Measurements from ENCODE around the gene PPM1L. TPM values are rescaled to one million over a fixed set of nuclear protein-coding genes. Genes with fewer than 3 reads are reported as not detected.

PPM1L gene
- total and polyA plus RNA-seq, 9 donors = 5.3 to 13.9 (median 10.9) TPM

DNA sequence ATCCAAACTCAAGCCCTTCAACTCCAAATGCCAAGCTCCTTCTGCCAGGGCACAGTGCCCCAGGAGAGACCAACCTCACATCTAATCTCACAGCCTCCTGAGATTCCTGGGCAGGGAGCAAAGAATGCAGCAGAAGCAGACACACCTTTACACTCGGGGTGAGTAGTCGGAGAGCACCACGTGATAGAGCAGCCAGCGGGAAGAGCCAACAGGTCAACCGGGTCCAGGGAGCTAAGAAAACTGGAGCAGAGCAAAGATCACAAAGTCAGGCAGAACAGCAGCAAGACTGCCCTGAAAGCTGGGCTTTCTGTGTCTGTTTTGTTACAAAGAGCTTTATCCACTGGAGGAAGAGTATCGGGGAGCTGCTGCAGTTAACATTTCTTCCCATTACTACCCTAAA, 345.0 kb downstream of the PPM1L start:
- Histone ChIP-seq H3K4me1 (ENCODE audit: control insufficient read depth, insufficient read depth, low read length) (peaks cover 4% of the 10 kb centered on the region), H3K36me3 (ENCODE audit: control insufficient read depth, insufficient read depth, low read length) (peaks cover 22% of the 10 kb centered on the region), H3K4me3 (ENCODE audit: low read length) (no peak overlapping the region), H3K9me3 (replicated peaks; ENCODE audit: control insufficient read depth, low read depth, low read length) (no peaks in the 10 kb centered on the region), H3K27ac (ENCODE audit: low read length) (no peak overlapping the region), H3K27me3 (ENCODE audit: control insufficient read depth, insufficient read depth, low read length) (no peaks in the 10 kb centered on the region)
- 89% methylated on average over 1 of the region's 6 CpGs for WGBS (ENCODE audit: insufficient coverage)
- DNase-seq = no peak

DNA sequence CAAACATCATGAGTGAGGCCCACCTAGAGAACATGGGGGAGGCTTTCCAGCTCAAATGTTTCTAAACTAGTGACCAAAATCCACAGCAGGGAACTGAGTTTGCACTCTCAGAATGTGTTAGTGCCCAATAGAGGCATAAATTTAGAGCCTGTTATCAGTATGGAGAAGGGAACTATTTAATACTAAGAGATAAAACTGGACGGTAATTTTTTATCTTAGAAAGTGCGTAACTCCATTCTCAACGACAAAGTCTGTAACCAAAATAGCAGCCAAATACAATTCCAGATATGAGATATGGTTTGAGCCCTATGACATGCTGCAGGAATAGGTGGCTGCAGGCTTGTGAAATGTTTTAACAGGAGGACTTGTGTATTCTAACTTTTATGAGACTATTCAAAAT, 345.6 kb downstream of the PPM1L start:
- Histone ChIP-seq H3K36me3 (ENCODE audit: control insufficient read depth, insufficient read depth, low read length) (peaks cover 22% of the 10 kb centered on the region), H3K9me3 (replicated peaks; ENCODE audit: control insufficient read depth, low read depth, low read length) (no peaks in the 10 kb centered on the region), H3K27me3 (ENCODE audit: control insufficient read depth, insufficient read depth, low read length) (no peaks in the 10 kb centered on the region), H3K4me1 (ENCODE audit: control insufficient read depth, insufficient read depth, low read length) (peaks cover 4% of the 10 kb centered on the region), H3K4me3 (ENCODE audit: low read length) (no peak overlapping the region), H3K27ac (ENCODE audit: low read length) (no peak overlapping the region)
- WGBS (ENCODE audit: insufficient coverage) = no CpG with 5 or more reads among the region's 3 CpGs
- DNase-seq = no peak

DNA sequence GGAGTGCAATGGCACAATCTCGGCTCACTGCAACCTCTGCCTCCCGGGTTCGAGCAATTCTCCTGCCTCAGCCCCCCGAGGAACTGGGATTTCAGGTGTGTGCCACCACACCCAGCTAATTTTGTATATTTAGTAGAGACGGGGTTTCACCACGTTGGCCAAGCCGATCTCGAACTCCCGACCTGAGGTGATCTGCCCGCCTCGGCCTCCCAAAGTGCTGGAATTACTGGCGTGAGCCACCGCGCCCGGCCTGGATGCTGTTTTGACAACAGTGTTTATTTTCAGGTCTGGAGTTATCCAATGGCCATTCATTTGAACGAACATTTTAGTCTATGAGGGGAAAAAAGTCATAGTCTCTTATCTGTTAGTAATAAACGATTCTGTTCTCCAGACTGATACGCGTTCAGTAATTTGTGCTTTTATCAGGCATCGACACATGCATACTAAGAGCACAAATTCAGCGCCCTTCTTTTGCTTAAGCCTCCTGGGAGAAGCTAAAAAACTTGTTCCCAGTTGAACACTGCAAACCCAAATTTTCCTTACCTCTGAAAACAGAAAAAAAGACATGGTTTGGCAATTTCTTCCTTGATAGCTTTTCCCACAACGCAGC, 347.9 kb downstream of the PPM1L start:
- Histone ChIP-seq H3K4me3 (ENCODE audit: low read length) (peak overlapping the region; percentile 77), H3K9me3 (replicated peaks; ENCODE audit: control insufficient read depth, low read depth, low read length) (no peaks in the 10 kb centered on the region), H3K4me1 (ENCODE audit: control insufficient read depth, insufficient read depth, low read length) (peaks cover 4% of the 10 kb centered on the region), H3K27me3 (ENCODE audit: control insufficient read depth, insufficient read depth, low read length) (no peaks in the 10 kb centered on the region), H3K36me3 (ENCODE audit: control insufficient read depth, insufficient read depth, low read length) (peaks cover 20% of the 10 kb centered on the region), H3K27ac (ENCODE audit: low read length) (peak overlapping the region; percentile 48)
- WGBS (ENCODE audit: insufficient coverage) = 85% methylated on average over 20 of the region's 22 CpGs
- DNase-seq = no peak

DNA sequence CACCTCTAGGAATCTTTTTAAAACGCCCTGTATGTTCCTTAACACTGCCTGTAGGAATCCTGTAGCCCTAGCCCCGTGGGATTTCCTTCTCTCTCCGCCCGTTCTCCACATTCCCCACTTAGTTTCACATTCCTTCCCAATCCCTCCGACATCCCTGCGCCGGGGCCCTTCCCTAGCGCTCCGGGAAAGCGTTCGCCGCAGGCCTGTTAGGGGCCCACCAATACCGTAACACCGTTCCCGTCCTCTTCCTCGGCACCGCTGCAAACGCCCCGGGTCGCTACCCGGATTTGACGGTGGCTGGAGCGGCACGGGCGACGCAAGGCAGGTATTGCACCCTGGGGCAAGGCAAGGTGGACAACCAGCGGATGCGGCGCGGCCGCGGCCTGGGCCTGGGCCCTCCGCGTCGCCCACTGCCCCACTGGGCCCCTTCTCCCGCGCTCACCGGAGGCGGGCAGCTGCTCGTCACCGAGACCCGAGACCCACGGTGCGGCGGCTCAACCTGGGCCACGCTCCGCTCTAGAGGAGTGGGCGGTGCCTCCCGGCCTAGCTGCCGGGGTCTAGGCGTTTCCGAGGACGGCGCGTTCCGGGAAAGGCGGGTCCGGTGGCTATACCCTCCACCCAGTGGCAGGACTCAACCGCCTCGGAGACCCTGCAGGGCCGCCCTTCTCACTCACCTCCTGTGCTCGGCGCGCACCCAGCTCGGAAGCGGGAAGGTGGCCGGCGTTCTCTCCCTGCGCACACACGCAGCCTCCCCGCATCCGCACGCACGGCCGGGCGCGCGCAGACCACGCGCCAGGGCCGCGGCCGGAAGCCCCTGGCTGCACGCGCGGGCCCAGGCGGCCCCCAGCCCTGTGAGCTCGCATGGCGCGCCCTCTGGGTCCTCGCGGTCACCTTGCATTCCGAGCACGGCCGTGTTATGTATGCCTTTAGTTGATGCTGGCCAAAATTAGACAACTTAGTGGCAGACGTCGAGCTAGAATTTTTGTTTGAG, 348.8 kb downstream of the PPM1L start, which contains the start of gene B3GALNT1:
Gene B3GALNT1, minus strand, starts transcription at position 789 of the 991 bp plus-strand sequence. CDS start 18,595 bp downstream, outside the sequence.
- H3K4me1 ChIP-seq (ENCODE audit: control insufficient read depth, insufficient read depth, low read length) = peaks cover 4% of the 10 kb centered on the region
- peaks cover 14% of the 10 kb centered on the region for H3K36me3 ChIP-seq (ENCODE audit: control insufficient read depth, insufficient read depth, low read length)
- H3K9me3 ChIP-seq (replicated peaks; ENCODE audit: control insufficient read depth, low read depth, low read length) = no peaks in the 10 kb centered on the region
- peak within 1 kb of the TSS; percentile 77 for H3K4me3 ChIP-seq (ENCODE audit: low read length)
- no peaks in the 10 kb centered on the region for H3K27me3 ChIP-seq (ENCODE audit: control insufficient read depth, insufficient read depth, low read length)
- WGBS (ENCODE audit: insufficient coverage) = under 1% methylated on average over 94 of the region's 97 CpGs
- peak; percentile 79 for DNase-seq
- peak within 1 kb of the TSS; percentile 71 for H3K27ac ChIP-seq (ENCODE audit: low read length)

DNA sequence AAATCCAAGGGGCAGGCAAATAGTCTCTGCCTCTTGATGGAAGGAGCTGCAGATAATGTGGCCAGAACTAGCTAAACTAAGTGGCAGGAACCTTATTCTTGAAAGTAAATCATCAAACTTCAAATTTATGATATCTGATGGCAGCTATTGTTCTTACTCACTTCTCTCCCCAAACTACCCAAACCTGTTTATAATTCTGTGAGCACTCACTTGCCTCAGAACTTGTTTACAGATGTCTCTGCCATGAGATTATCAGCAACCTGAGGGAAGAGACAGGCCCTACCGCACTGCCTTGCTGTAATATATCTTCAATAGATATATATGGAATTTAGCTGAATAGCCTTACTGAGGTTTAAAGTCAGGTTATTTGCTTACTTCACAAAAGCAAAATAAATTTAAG, 351.3 kb downstream of the PPM1L start:
- no peaks in the 10 kb centered on the region for H3K27me3 ChIP-seq (ENCODE audit: control insufficient read depth, insufficient read depth, low read length)
- H3K27ac ChIP-seq (ENCODE audit: low read length) = no peak overlapping the region
- H3K4me1 ChIP-seq (ENCODE audit: control insufficient read depth, insufficient read depth, low read length) = peaks cover 4% of the 10 kb centered on the region
- H3K4me3 ChIP-seq (ENCODE audit: low read length) = no peak overlapping the region
- H3K36me3 ChIP-seq (ENCODE audit: control insufficient read depth, insufficient read depth, low read length) = peaks cover 5% of the 10 kb centered on the region
- DNase-seq = no peak
- H3K9me3 ChIP-seq (replicated peaks; ENCODE audit: control insufficient read depth, low read depth, low read length) = no peaks in the 10 kb centered on the region
- no CpG with 5 or more reads among the region's 1 CpG for WGBS (ENCODE audit: insufficient coverage)

DNA sequence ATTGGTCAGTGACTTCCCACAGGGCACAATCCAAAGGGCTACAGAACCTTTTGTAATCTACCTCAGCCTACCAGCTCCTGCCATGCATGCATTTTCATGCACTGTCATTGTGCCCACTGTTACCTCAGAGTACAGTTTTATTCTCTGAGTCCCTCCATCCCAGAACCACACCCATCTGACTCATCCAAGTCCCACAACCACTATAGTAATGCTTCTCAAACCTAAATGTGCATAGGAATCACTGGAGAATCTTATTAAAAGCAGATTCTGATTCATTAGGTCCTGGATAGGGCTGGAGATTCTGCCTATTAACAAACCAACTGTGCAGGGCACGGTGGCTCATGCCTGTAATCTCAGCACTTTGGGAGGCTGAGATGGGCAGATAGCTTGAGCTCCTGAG, 352.8 kb downstream of the PPM1L start:
- H3K4me3 ChIP-seq (ENCODE audit: low read length) = no peak overlapping the region
- DNase-seq = no peak
- no CpG with 5 or more reads among the region's 1 CpG for WGBS (ENCODE audit: insufficient coverage)

DNA sequence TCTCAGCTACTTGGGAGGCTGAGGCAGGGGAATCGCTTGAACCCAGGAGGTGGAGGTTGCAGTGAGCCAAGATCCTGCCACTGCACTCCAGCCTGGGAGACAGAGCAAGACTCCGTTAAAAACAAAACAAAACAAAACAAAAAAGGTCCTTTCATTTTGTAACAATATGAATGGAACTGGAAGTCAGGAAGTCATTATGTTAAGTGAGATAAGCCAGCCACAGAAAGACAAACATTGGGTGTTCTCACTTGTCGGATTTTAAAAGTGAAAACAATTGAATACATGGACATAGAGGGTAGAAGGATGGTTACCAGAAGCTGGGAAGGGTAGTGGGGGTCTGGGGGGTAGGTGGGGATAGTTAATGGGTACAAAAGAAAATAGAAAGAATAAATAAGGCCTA, 361.6 kb downstream of the PPM1L start:
- Histone ChIP-seq H3K4me1 (ENCODE audit: control insufficient read depth, insufficient read depth, low read length) (no peaks in the 10 kb centered on the region), H3K36me3 (ENCODE audit: control insufficient read depth, insufficient read depth, low read length) (no peaks in the 10 kb centered on the region), H3K4me3 (ENCODE audit: low read length) (no peak overlapping the region), H3K9me3 (replicated peaks; ENCODE audit: control insufficient read depth, low read depth, low read length) (peaks cover 41% of the 10 kb centered on the region), H3K27me3 (ENCODE audit: control insufficient read depth, insufficient read depth, low read length) (no peaks in the 10 kb centered on the region), H3K27ac (ENCODE audit: low read length) (no peak overlapping the region)
- DNase-seq = no peak
- 83% methylated on average over 1 of the region's 3 CpGs for WGBS (ENCODE audit: insufficient coverage)

More for the DNA sequence above, 352.8 kb downstream of the PPM1L start:
- no peak overlapping the region for H3K27ac ChIP-seq (ENCODE audit: low read length)
- no peaks in the 10 kb centered on the region for H3K27me3 ChIP-seq (ENCODE audit: control insufficient read depth, insufficient read depth, low read length)
- peaks cover 4% of the 10 kb centered on the region for H3K4me1 ChIP-seq (ENCODE audit: control insufficient read depth, insufficient read depth, low read length)
- peaks cover 1% of the 10 kb centered on the region for H3K9me3 ChIP-seq (replicated peaks; ENCODE audit: control insufficient read depth, low read depth, low read length)
- no peaks in the 10 kb centered on the region for H3K36me3 ChIP-seq (ENCODE audit: control insufficient read depth, insufficient read depth, low read length)

DNA sequence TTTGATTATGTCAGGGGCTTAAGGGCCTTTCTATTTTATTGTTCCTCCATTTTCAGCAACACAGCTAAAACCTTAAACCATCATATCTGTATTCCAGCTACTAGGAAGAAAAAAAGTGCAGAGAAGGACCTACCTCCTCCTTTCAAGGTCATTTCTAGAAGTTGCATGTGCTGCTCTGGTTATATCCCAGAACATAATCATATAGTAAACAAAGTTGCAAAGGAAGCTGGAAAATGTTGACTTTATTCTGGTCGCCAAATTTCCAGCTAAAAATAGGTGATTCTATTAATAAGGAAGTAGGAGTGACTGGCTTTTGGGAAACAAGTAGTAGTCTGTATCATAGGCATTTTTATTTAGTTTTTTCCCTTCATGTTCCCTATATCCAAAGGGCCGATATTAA, 370.5 kb downstream of the PPM1L start:
- Histone ChIP-seq H3K36me3 (ENCODE audit: control insufficient read depth, insufficient read depth, low read length) (no peaks in the 10 kb centered on the region), H3K4me3 (ENCODE audit: low read length) (no peak overlapping the region), H3K27me3 (ENCODE audit: control insufficient read depth, insufficient read depth, low read length) (no peaks in the 10 kb centered on the region), H3K27ac (ENCODE audit: low read length) (no peak overlapping the region), H3K9me3 (replicated peaks; ENCODE audit: control insufficient read depth, low read depth, low read length) (peaks cover 6% of the 10 kb centered on the region), H3K4me1 (ENCODE audit: control insufficient read depth, insufficient read depth, low read length) (no peaks in the 10 kb centered on the region)
- no peak for DNase-seq
- WGBS (ENCODE audit: insufficient coverage) = no CpG with 5 or more reads among the region's 2 CpGs
